ENCODE data around the gene KCTD13. TPM values are rescaled to one million over a fixed set of nuclear protein-coding genes. Genes with fewer than 3 reads are reported as not detected.

The KCTD13 gene
- total and polyA plus RNA-seq, 2 of the 8 experiments (the other 6 are each of a cell fraction or from before 2014, with no cell fraction given), result 9.2 to 10.8 TPM

DNA sequence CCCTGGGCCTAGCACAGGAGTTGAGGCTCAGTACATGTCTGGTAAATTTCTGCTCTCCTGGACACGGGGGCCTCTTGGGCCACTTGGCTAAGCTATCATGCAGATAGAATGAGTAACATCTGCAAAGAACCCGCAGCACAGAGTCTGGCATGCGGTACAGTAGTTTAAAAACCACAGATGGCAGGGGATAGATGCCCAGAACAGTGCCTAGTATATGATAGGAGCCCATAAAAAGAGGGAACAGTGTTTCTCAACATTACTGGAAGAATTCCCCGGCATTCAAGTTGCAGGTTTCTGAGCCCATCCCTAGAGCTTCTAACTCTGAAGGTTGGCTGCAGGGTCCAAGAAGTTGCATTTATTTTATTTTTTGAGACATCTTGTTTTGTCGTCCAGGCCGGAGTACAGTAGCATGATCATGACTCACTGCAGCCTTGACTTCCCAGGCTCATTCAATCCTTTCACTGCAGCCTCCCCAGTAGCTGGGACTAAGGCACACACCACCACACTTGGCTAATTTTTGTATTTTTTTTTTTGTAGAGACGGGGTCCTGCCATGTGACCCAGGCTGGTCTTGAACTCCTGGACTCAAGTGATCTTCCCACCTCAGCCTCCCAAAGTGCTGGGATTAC, 68.8 kb downstream of the KCTD13 start:
- Histone ChIP-seq H3K9ac (replicated peaks in 1 of 4; ENCODE audit: extremely low read depth in 1 of 4, low read depth in 3 of 4, low read length in 3 of 4) (no peak overlapping the region), H3K27me3 (replicated peaks in 1 of 4; ENCODE audit: control insufficient read depth in 3 of 4, extremely low read depth in 1 of 4, insufficient read depth in 3 of 4, low read length in 3 of 4) (no peaks in the 10 kb centered on the region), H3K9me3 (ENCODE audit: insufficient read depth in 2 of 2, low read depth in 1 of 2, low read length in 1 of 2) (no peaks in the 10 kb centered on the region), H4K5ac (ENCODE audit: insufficient read length, low read depth, low read length) (no peak overlapping the region), H3K27ac (ENCODE audit: low read depth, low read length) (no peak overlapping the region), H3K4me3 (ENCODE audit: extremely low read depth in 1 of 4, insufficient read depth in 2 of 4, low read depth in 3 of 4, low read length in 4 of 4) (no peak overlapping the region), H2BK12ac (ENCODE audit: low read depth, low read length) (no peak overlapping the region), H2BK15ac (ENCODE audit: low read length) (no peak overlapping the region), H3K36me3 (ENCODE audit: control insufficient read depth in 2 of 4, insufficient read depth in 4 of 4, low read length in 3 of 4) (peaks cover 0 to 11% (median 6%) of the 10 kb centered on the region in 4 experiments; a peak in 5 of 8 replicates), H3K79me2 (ENCODE audit: control insufficient read depth in 1 of 2, insufficient read depth in 2 of 2, low read length in 2 of 2) (peaks cover 0 to 9% of the 10 kb centered on the region in 2 experiments; a peak in 2 of 4 replicates), H3K56ac (replicated peaks; ENCODE audit: insufficient read length, low read depth, low read length) (no peak overlapping the region), H3K4me2 (ENCODE audit: insufficient read depth in 1 of 2, low read depth in 2 of 2, low read length in 2 of 2) (no peak overlapping the region), H4K8ac (ENCODE audit: extremely low read depth, insufficient read depth, low read length) (no peak overlapping the region), H2AFZ (ENCODE audit: low read length) (no peak overlapping the region), H3K18ac (ENCODE audit: extremely low read depth, low read length) (no peak overlapping the region), H3K79me1 (ENCODE audit: low read depth, low read length) (peaks cover 9% of the 10 kb centered on the region), H3K23ac (ENCODE audit: insufficient read length) (no peak overlapping the region), H2BK20ac (ENCODE audit: low read length) (no peak overlapping the region), H3K4ac (replicated peaks; ENCODE audit: insufficient read length, low read depth, low read length) (no peak overlapping the region), H2BK5ac (ENCODE audit: low read depth, low read length) (no peak overlapping the region), H3K23me2 (ENCODE audit: low read depth, low read length) (peaks cover 2% of the 10 kb centered on the region; the same call in 1 of the 2 replicates), H4K91ac (replicated peaks; ENCODE audit: insufficient read length, low read length) (no peak overlapping the region), H2AK5ac (ENCODE audit: low read depth, low read length) (no peak overlapping the region), H3K4me1 (replicated peaks in 1 of 4; ENCODE audit: control insufficient read depth in 3 of 4, insufficient read depth in 4 of 4, low read length in 3 of 4) (no peaks in the 10 kb centered on the region), H2BK120ac (replicated peaks; ENCODE audit: low read depth, low read length) (no peak overlapping the region), H3K14ac (ENCODE audit: insufficient read length) (no peak overlapping the region), H4K20me1 (replicated peaks in 1 of 2; ENCODE audit: control insufficient read depth in 1 of 2, insufficient read depth in 2 of 2, low read length in 2 of 2) (peaks cover 0 to 5% of the 10 kb centered on the region in 2 experiments)
- TF ChIP-seq CHD1 (IDR thresholded peaks at IDR 0.05; ENCODE audit: low read depth, low read length) (no peak), SAP30 (IDR thresholded peaks at IDR 0.05; ENCODE audit: insufficient read depth, insufficient replicate concordance, low read length) (no peak), POLR2A (IDR thresholded peaks at IDR 0.05; ENCODE audit: control extremely low read depth in 1 of 2, low read depth in 2 of 2, low read length in 2 of 2) (no peak), SP2 (IDR thresholded peaks at IDR 0.05; ENCODE audit: low read length) (no peak), EGR1 (IDR thresholded peaks at IDR 0.05; ENCODE audit: borderline replicate concordance, low read depth, low read length) (no peak), RFX5 (IDR thresholded peaks at IDR 0.05; ENCODE audit: borderline replicate concordance, low read depth, low read length) (no peak), RNF2 (IDR thresholded peaks at IDR 0.05; ENCODE audit: borderline replicate concordance, low read depth, low read length, missing control alignments, poor library complexity, severe bottlenecking) (no peak), GABPA (IDR thresholded peaks at IDR 0.05; ENCODE audit: borderline replicate concordance, insufficient read depth, low read length) (no peak), BCL11A (IDR thresholded peaks at IDR 0.05; ENCODE audit: low read depth in 2 of 2, low read length in 2 of 2) (no peak)
- WGBS, 2 experiments (ENCODE audit: extremely low coverage in 1 of 2, insufficient coverage in 1 of 2, insufficient read length in 1 of 2, insufficient replicate concordance in 2 of 2, low coverage in 1 of 2, low lambda C conversion rate in 2 of 2, missing lambda C conversion rate in 1 of 2), result 90% methylated on average over 7 of the region's 7 CpGs; no CpG with 5 or more reads in 1 of the 2 experiments
- ChIA-PET CTCF (ENCODE audit: partially characterized antibody) (interaction anchor here (1.1 to 15.0 kb wide), 5 partner anchors 9 to 149 kb away, joined by 4 to 212 read pairs (median 7); partner anchors contain the start of genes MVP and PAGR1), POLR2A (ENCODE audit: partially characterized antibody) (interaction anchor here (0.7 to 2.5 kb wide), 5 partner anchors 12 to 138 kb away, joined by 3 to 7 read pairs (median 6); partner anchors contain the start of genes HIRIP3 and INO80E)
- DNase-seq (ENCODE audit: low read depth in 1 of 2, low spot score in 2 of 2) (no peak), FAIRE-seq (no peak)

Data from H1 (cell line).